GM12873 (cell line): Measurements from ENCODE around the gene TMEM108.

Experiments
- TF ChIP-seq, protein P1 (sequence below): IDR thresholded peaks from 2 replicates; pipeline ENCODE4 v1.5.1; 2012; ENCODE audit warnings: low read depth, mild to moderate bottlenecking, moderate library complexity, low read length, control low read depth; ENCODE audit not compliant: insufficient read depth; ENCODE audit errors: missing control alignments

The TMEM108 gene

DNA sequence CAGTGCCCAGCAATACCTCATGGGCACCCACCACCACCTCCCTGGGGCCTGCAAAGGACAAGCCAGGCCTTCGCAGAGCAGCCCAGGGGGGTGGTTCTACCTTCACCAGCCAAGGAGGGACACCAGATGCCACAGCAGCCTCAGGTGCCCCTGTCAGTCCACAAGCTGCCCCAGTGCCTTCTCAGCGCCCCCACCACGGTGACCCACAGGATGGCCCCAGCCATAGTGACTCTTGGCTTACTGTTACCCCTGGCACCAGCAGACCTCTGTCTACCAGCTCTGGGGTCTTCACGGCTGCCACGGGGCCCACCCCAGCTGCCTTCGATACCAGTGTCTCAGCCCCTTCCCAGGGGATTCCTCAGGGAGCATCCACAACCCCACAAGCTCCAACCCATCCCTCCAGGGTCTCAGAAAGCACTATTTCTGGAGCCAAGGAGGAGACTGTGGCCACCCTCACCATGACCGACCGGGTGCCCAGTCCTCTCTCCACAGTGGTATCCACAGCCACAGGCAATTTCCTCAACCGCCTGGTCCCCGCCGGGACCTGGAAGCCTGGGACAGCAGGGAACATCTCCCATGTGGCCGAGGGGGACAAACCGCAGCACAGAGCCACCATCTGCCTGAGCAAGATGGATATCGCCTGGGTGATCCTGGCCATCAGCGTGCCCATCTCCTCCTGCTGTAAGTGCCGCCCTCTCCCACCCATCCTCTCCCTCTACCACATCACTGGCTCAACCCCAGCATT, 342.5 kb downstream of the TMEM108 start:
- TF ChIP-seq, protein P1, sequence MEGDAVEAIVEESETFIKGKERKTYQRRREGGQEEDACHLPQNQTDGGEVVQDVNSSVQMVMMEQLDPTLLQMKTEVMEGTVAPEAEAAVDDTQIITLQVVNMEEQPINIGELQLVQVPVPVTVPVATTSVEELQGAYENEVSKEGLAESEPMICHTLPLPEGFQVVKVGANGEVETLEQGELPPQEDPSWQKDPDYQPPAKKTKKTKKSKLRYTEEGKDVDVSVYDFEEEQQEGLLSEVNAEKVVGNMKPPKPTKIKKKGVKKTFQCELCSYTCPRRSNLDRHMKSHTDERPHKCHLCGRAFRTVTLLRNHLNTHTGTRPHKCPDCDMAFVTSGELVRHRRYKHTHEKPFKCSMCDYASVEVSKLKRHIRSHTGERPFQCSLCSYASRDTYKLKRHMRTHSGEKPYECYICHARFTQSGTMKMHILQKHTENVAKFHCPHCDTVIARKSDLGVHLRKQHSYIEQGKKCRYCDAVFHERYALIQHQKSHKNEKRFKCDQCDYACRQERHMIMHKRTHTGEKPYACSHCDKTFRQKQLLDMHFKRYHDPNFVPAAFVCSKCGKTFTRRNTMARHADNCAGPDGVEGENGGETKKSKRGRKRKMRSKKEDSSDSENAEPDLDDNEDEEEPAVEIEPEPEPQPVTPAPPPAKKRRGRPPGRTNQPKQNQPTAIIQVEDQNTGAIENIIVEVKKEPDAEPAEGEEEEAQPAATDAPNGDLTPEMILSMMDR = no peak

DNA sequence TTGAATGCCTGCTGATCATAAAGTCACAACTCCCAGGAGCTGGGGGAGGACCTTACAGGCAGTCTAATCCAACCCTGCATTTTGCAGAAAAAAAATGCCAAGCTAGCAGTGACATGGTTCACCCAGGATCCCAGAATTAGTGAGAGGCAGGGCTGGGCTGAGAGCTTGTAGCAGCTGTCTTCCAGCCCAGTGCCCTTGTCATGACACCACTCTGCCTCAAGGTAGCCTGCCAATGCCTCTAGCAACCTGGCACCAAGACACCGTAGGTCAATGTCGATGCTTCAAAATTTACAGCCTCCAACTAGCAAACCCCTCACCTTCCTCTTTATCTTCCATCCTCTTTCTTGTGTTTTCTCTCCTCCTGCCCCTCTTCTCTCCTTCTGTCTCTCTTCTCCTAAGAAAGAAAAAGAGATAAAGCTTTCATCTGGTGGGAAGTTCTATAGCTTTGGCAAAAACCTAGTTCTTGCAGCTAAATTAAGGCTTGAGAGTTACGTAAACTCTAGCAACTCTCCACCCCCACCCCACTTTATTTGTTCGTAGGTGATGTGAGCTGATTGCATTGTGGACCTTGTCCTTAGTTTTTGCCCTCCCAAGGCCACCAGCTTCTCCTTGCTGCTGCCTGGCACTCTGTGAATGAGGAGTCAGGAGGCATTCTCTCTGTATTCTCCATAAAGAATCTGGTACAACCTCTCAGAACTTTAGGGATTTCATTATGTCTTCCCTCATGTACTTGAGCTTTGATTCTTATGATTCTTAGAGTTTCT, 343.3 kb downstream of the TMEM108 start:
- TF ChIP-seq, protein P1 = no peak

DNA sequence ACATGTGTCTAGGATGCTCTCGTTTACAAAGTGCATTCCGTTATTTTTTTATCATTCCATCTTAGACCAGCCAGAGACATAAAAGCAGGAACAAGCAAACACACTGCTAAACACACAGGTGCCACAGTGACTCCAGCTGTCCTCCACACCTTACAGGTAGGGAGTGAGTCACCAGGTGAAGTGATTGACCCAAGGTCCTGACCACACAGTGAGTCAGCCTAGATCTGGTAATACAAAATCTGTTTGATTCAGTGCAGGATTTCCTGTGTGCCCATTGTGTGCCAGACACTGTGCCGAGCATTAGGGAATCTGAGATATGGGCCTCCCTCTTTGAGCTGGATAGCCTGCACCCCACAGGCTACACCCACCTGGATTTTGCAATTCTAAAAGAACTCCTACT, 345.0 kb downstream of the TMEM108 start:
- TF ChIP-seq, protein P1 = no peak

DNA sequence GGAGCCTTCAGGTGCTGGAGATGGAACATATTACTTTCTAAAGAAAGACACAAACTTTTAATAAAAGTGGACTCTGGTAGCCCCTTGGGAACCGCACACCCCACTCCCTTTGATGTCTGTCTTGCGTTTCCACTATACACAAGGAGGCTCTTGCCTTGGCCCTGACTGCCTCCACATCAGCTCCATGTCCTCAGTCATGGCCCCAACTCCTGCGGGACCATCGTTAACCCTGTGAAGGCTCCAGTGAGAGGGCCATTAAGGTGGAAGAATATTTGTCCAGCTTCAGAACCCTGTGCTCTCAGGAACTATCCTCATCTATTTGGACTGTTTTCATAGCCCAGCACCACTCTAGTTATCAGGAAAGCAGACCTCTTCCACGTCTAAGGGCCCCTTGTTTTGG, 345.6 kb downstream of the TMEM108 start:
- TF ChIP-seq, protein P1 = no peak

DNA sequence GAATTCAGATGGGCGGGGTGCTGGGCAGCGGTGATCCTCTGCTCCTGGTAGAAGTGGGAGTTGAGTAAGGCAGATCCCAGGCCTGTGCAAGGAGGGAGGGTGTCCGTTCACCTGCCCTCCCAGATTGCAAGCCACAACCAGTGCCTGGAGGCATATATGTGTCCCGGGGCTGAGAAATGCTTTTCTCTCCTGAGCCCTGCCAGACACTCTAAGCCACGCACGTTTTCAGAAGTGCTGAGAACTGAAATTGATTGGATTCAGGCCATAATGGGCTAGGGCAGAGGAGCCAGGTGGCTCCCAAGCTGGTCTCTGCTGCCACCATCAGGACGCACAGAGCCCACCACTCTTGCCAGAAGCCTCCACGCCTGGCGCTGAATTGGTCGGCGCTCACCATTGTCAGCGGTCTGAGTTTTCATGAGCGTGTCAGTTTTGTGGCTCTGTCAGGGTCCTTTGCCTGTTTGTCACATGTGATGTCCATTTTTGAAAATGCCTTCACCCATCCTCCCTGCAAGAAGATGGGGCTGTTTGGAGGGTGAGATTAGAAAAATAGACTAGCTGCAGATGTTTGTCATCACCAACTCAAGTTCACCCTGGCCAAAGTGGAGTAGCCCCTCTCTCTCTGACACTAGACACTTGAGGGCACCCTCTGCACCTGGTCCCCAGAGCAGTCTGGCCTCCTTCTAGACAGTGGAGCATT, 346.3 kb downstream of the TMEM108 start:
- TF ChIP-seq, protein P1 = peak; percentile 93

DNA sequence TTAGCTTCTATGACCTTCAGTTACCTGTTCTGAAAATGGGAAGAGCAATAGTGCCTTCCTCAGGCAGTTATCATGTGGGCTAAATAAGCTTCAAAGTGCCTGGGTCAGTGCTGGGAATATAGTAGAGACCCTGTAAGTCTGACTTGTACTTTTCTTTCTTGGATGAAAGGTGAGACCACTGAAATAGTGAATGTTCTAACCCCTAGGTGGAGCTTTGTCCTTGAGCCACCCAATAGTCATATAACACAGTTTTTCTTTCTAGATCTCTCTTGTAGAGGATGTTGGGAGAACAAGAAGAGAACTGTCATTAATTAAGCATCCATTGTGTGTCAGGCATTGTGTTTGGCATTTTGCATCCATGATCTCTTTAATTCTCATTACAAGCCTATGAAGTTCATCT, 348.7 kb downstream of the TMEM108 start:
- TF ChIP-seq, protein P1 = no peak

DNA sequence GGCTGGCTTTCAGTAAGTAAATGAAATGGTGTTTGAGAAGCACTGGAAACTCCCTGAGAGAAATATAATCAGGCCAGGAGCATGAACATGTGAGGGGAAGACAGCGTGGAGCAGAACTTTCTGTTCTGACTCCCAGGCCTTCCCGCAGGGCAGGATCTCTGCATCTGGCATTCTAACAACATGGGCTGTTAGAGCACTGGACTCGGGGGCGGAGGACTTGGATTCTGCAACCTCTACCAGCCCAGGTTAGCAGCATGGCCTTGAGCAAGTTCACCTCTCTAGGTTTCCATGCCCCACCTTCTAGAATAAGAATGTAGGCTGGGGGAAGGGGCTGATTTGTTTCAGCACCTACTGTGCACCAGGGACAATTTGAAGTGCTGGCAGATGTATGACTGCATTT, 349.1 kb downstream of the TMEM108 start:
- TF ChIP-seq, protein P1 = no peak
